Panc1 (cell line): Measurements from ENCODE around the gene TSPAN14. TPM values are rescaled to one million over a fixed set of nuclear protein-coding genes. Genes with fewer than 3 reads are reported as not detected.

Experiments
- ATAC-seq: fragments of 200-7000 bp; cut with Tn5 transposase; 2 replicates; pipeline ENCODE4 v1.9.1; 2020; ENCODE audit warnings: mild to moderate bottlenecking, moderate library complexity
- BruUV-seq: library from RNA; stranded (reverse); fragments of 400-500 nt; replicated peaks from 2 replicates; lab custom pipeline; 2021; lab: Mats Ljungman, UMichigan
- CTCF ChIA-PET: fragments of 300-600 bp; sonication (Branson Sonifier 250); formaldehyde crosslinking; loops from one replicate; lab custom pipeline; 2022; ENCODE audit warnings: antibody characterized with exemption; lab: Charles Lee
- POLR2A ChIA-PET: fragments of 300-600 bp; sonication (Branson Sonifier 250); formaldehyde crosslinking; loops from one replicate; lab custom pipeline; 2022; ENCODE audit warnings: antibody characterized with exemption; lab: Charles Lee
- DNase-seq: peaks from one replicate; pipeline ENCODE4 v3.0.0-alpha.2; 2010; ENCODE audit warnings: low read depth, low spot score
- H3K27ac ChIP-seq: 2 replicates; pipeline ENCODE4 v1.5.1; 2011; ENCODE audit warnings: mild to moderate bottlenecking, low read length, inconsistent platforms
- H3K27me3 ChIP-seq: fragments of 200-500 bp; sonication (Bioruptor generic); 2 replicates; pipeline ENCODE4 v1.6.0; 2014; ENCODE audit warnings: low read length, inconsistent platforms; ENCODE audit not compliant: control insufficient read depth, insufficient read depth
- H3K36me3 ChIP-seq: fragments of 200-500 bp; sonication (Bioruptor generic); 2 replicates; pipeline ENCODE4 v1.5.1; 2014; ENCODE audit warnings: inconsistent platforms, mild to moderate bottlenecking, low read length, moderate library complexity; ENCODE audit not compliant: control insufficient read depth, insufficient read depth
- H3K4me1 ChIP-seq: 2 replicates; pipeline ENCODE4 v1.5.1; 2011; ENCODE audit warnings: inconsistent platforms, mild to moderate bottlenecking, low read length, moderate library complexity; ENCODE audit not compliant: control insufficient read depth, insufficient read depth
- H3K4me3 ChIP-seq, 2 experiments: 2 replicates each; pipeline ENCODE4 v1.5.1; 2011 to 2012; ENCODE audit warnings: low read depth in 2 of 2, low read length in 2 of 2, mild to moderate bottlenecking in 2 of 2, inconsistent platforms in 1 of 2, moderate library complexity in 1 of 2
- H3K9me3 ChIP-seq: fragments of 200-500 bp; sonication (Bioruptor generic); 2 replicates; pipeline ENCODE4 v1.5.1; 2014; ENCODE audit warnings: low read depth, mild to moderate bottlenecking, inconsistent platforms, low read length, moderate library complexity; ENCODE audit not compliant: control insufficient read depth, insufficient read depth
- POLR2AphosphoS5 ChIP-seq: IDR thresholded peaks from 2 replicates; pipeline ENCODE4 v1.6.1; 2012; ENCODE audit warnings: mild to moderate bottlenecking, low read depth, low read length, moderate library complexity
- SIN3A ChIP-seq: IDR thresholded peaks from 2 replicates; pipeline ENCODE4 v1.6.1; 2012; ENCODE audit warnings: low read depth, mild to moderate bottlenecking, low read length, moderate library complexity, borderline replicate concordance; ENCODE audit not compliant: insufficient read depth
- TCF7L2 ChIP-seq: IDR thresholded peaks from 2 replicates; pipeline ENCODE4 v1.6.1; 2011; ENCODE audit warnings: mild to moderate bottlenecking, low read depth, low read length, inconsistent platforms
- in situ Hi-C: cut with HindIII; loops from 2 replicates; pipeline ENCODE4 v1.10.0; 2016; ENCODE audit warnings: low sequenced_read_pairs, low pct_unique_long_range_greater_than_20kb
- intact Hi-C: fragments of 100-400 bp; cut with micrococcal nuclease; formaldehyde crosslinking; loops from one replicate; pipeline ENCODE4 v1.10.0; 2022; ENCODE audit not compliant: unreplicated experiment
- total RNA-seq: library from RNA; stranded (reverse); gene quantifications from one replicate; pipeline ENCODE4 v1.2.1, GENCODE V29; 2021; ENCODE audit not compliant: unreplicated experiment
- TF ChIP-seq, protein P1 (sequence below): fragments of 450-650 bp; IDR thresholded peaks from 2 replicates; pipeline ENCODE4 v1.5.1; 2017; ENCODE audit warnings: mild to moderate bottlenecking
- TF ChIP-seq, protein P2 (sequence below), 2 experiments: IDR thresholded peaks; 2 replicates each; pipeline ENCODE4 v1.6.1; 2011 to 2012; ENCODE audit warnings: low read depth in 2 of 2, control low read depth in 1 of 2, low read length in 1 of 2, mild to moderate bottlenecking in 1 of 2, moderate library complexity in 1 of 2; ENCODE audit not compliant: insufficient read depth in 1 of 2

TSPAN14 gene
- total RNA-seq, 1 experiment from 2014 or later = 39.0 TPM

DNA sequence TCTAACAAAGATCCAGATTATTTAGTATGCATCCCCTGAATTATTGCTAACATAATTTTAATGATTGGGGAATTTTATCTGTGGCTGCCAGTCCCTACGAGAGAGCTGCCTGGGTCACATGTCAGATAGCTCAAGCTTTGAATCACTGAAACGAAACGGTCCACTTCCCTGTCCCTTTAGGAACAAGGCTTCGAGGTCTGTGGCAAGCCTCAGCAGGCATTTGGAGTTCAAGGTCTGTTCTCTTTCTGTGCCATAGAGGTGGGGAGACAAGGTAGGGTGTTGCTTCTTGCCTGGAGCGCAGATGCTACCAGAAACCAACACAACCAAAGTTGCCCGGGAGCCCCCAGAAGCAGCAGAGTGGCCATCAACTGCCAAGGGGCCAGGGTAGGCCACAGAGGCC is 69.7 kb downstream of the TSPAN14 start:
- Histone ChIP-seq H3K9me3 (no peaks in the 10 kb centered on the region), H3K4me1 (no peaks in the 10 kb centered on the region), H3K36me3 (no peaks in the 10 kb centered on the region), H3K27me3 (no peaks in the 10 kb centered on the region), H3K27ac (no peak overlapping the region), H3K4me3 (no peak overlapping the region)
- ATAC-seq (no peak), DNase-seq (no peak)
- POLR2A ChIA-PET = no interaction called here
- intact Hi-C loops = loop anchor here (10.0 kb wide), 1 partner anchor 249 kb away; no protein-coding TSS in a partner anchor
- CTCF ChIA-PET = no interaction called here
- TF ChIP-seq SIN3A (no peak), POLR2AphosphoS5 (no peak), TCF7L2 (no peak)
- TF ChIP-seq, protein P1, sequence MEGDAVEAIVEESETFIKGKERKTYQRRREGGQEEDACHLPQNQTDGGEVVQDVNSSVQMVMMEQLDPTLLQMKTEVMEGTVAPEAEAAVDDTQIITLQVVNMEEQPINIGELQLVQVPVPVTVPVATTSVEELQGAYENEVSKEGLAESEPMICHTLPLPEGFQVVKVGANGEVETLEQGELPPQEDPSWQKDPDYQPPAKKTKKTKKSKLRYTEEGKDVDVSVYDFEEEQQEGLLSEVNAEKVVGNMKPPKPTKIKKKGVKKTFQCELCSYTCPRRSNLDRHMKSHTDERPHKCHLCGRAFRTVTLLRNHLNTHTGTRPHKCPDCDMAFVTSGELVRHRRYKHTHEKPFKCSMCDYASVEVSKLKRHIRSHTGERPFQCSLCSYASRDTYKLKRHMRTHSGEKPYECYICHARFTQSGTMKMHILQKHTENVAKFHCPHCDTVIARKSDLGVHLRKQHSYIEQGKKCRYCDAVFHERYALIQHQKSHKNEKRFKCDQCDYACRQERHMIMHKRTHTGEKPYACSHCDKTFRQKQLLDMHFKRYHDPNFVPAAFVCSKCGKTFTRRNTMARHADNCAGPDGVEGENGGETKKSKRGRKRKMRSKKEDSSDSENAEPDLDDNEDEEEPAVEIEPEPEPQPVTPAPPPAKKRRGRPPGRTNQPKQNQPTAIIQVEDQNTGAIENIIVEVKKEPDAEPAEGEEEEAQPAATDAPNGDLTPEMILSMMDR = no peak
- TF ChIP-seq, protein P2, sequence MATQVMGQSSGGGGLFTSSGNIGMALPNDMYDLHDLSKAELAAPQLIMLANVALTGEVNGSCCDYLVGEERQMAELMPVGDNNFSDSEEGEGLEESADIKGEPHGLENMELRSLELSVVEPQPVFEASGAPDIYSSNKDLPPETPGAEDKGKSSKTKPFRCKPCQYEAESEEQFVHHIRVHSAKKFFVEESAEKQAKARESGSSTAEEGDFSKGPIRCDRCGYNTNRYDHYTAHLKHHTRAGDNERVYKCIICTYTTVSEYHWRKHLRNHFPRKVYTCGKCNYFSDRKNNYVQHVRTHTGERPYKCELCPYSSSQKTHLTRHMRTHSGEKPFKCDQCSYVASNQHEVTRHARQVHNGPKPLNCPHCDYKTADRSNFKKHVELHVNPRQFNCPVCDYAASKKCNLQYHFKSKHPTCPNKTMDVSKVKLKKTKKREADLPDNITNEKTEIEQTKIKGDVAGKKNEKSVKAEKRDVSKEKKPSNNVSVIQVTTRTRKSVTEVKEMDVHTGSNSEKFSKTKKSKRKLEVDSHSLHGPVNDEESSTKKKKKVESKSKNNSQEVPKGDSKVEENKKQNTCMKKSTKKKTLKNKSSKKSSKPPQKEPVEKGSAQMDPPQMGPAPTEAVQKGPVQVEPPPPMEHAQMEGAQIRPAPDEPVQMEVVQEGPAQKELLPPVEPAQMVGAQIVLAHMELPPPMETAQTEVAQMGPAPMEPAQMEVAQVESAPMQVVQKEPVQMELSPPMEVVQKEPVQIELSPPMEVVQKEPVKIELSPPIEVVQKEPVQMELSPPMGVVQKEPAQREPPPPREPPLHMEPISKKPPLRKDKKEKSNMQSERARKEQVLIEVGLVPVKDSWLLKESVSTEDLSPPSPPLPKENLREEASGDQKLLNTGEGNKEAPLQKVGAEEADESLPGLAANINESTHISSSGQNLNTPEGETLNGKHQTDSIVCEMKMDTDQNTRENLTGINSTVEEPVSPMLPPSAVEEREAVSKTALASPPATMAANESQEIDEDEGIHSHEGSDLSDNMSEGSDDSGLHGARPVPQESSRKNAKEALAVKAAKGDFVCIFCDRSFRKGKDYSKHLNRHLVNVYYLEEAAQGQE (IDR thresholded peaks at IDR 0.05; ENCODE audit: insufficient read depth in 1 of 2, low read depth in 2 of 2, low read length in 1 of 2) = no peak
- no TSS peak for BruUV-seq
- in situ Hi-C loops = no loop called here

DNA sequence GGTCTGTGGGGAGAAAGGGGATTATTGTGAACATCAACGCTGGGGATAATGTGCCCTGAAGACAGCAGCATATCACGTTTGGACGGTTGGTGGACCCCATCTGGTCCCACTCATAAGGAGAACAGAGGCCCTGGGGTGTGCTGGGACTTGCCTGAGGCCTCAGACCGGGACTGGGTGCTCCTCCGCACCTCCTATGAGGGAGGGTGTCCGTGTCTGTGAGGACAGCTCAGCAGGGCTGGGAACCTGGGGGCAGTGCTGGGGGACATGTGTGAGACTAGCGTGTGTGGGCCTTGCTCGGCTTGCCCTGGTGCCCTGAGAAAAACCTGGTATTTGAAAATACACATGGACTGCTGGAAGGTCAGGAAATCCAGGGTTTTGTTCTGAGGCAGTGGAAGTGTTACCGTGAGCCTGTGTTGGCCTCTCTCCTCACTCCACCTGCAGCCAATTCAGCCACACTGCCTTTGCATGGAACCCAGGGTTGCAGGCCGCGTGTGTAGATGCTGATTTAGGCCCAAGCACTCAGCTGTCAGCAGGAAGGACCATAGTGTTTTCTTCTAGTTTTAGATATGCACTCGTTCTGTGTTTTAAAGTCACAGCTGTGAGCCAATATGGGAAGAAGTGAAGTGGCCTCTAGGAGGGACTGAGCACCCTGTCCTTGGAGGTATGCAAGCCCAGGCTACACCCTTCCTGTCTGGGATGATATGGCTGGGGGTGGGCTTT is 70.2 kb downstream of the TSPAN14 start:
- CTCF ChIA-PET = no interaction called here
- no peak for ATAC-seq
- BruUV-seq = no TSS peak
- Histone ChIP-seq H3K27me3 (no peaks in the 10 kb centered on the region), H3K36me3 (no peaks in the 10 kb centered on the region), H3K27ac (no peak overlapping the region), H3K4me1 (no peaks in the 10 kb centered on the region), H3K4me3 (no peak overlapping the region), H3K9me3 (no peaks in the 10 kb centered on the region)
- no peak for TF ChIP-seq POLR2AphosphoS5
- TF ChIP-seq, protein P2 (IDR thresholded peaks at IDR 0.05; ENCODE audit: insufficient read depth in 1 of 2, low read depth in 2 of 2, low read length in 1 of 2) = no peak
- TF ChIP-seq TCF7L2 = no peak
- TF ChIP-seq SIN3A = no peak
- TF ChIP-seq, protein P1 = no peak
- intact Hi-C loops (loop anchor here (10.0 kb wide), 1 partner anchor 250 kb away; no protein-coding TSS in a partner anchor), in situ Hi-C loops (no loop called here)
- POLR2A ChIA-PET = no interaction called here
- no peak for DNase-seq
